A549 (cell line): Measurements from ENCODE around the gene COPS6. TPM values are rescaled to one million over a fixed set of nuclear protein-coding genes. Genes with fewer than 3 reads are reported as not detected.
A peak's percentile ranks its signal among the peaks of the same experiment; 100 is the strongest.

Experiments used
- ATAC-seq, 2 experiments: fragments of 200-7000 bp in 1 of 2; fragments of >200 bp in 1 of 2; cut with Nextera tagmentation in 1 of 2; cut with Tn5 transposase in 1 of 2; 3 replicates each; pipeline versions ENCODE4 v1.8.0 to v1.9.1; 2018 to 2020; ENCODE audit warnings: mild to moderate bottlenecking in 1 of 2, moderate library complexity in 1 of 2
- CTCF ChIA-PET: fragments of 300-600 bp; sonication (Branson Sonifier 250); formaldehyde crosslinking; extraction: SDS; loops from one replicate; lab custom pipeline; 2021; ENCODE audit warnings: antibody characterized with exemption, inconsistent platforms; lab: Yijun Ruan, JAX
- POLR2A ChIA-PET: fragments of 350-600 bp; formaldehyde crosslinking; extraction: SDS; loops from one replicate; lab custom pipeline; 2021; ENCODE audit warnings: antibody characterized with exemption, inconsistent platforms; lab: Yijun Ruan, JAX
- DNase-seq, 2 experiments: peaks; one replicate each; pipeline versions ENCODE4 v3.0.0 to v3.0.0-alpha.2; 2011 to 2016; ENCODE audit warnings: low read depth in 1 of 2, low spot score in 1 of 2
- FAIRE-seq: peaks from 2 replicates; lab custom pipeline; 2011; peaks lifted over from hg19 to GRCh38; lab: Jason Lieb, UNC
- H3K27ac ChIP-seq, 2 experiments: fragments of >200 bp; sonication (Bioruptor Twin); formaldehyde crosslinking; 3 replicates each; pipeline ENCODE4 v1.5.1; 2016 to 2017
- H3K4me1 ChIP-seq: fragments of >200 bp; sonication (Bioruptor Twin); formaldehyde crosslinking; 3 replicates; pipeline ENCODE4 v1.6.1; 2016
- H3K4me2 ChIP-seq: fragments of >200 bp; sonication (Bioruptor Twin); formaldehyde crosslinking; 3 replicates; pipeline ENCODE4 v1.6.1; 2016
- H3K4me3 ChIP-seq: fragments of >200 bp; sonication (Bioruptor Twin); formaldehyde crosslinking; 3 replicates; pipeline ENCODE4 v1.5.1; 2016
- H3K9me3 ChIP-seq: fragments of >200 bp; sonication (Bioruptor Twin); formaldehyde crosslinking; 3 replicates; pipeline ENCODE4 v1.6.1; 2016
- ATOH8 ChIP-seq: fragments of 250-450 bp; sonication (Bioruptor Pico); IDR thresholded peaks from 2 replicates; pipeline ENCODE4 v1.5.0; 2020; ENCODE audit warnings: low read depth, mild to moderate bottlenecking, moderate library complexity
- CBX8 ChIP-seq: fragments of 200-600 bp; sonication (generic); IDR thresholded peaks from 2 replicates; pipeline ENCODE4 v1.6.1; 2016
- CHD2 ChIP-seq: fragments of 150-350 bp; IDR thresholded peaks from 2 replicates; pipeline ENCODE4 v1.6.1; 2014; ENCODE audit warnings: low read length; ENCODE audit not compliant: partially characterized antibody
- CTCF ChIP-seq: fragments of >200 bp; sonication (Bioruptor Twin); formaldehyde crosslinking; IDR thresholded peaks from 3 replicates; pipeline ENCODE4 v1.5.1; 2016
- FOXS1 ChIP-seq: fragments of 250-450 bp; sonication (Bioruptor Pico); IDR thresholded peaks from 2 replicates; pipeline ENCODE4 v1.5.0; 2020; ENCODE audit warnings: mild to moderate bottlenecking, moderate library complexity
- HDAC2 ChIP-seq: fragments of 200-600 bp; sonication (generic); IDR thresholded peaks from 2 replicates; pipeline ENCODE4 v1.6.1; 2016
- HES2 ChIP-seq: fragments of >200 bp; sonication (Bioruptor Twin); formaldehyde crosslinking; IDR thresholded peaks from 2 replicates; pipeline ENCODE4 v1.6.1; 2016
- HOXA7 ChIP-seq: fragments of 250-450 bp; sonication (Bioruptor Pico); IDR thresholded peaks from 2 replicates; pipeline ENCODE4 v1.5.0; 2020; ENCODE audit warnings: mild to moderate bottlenecking, moderate library complexity
- HOXB13 ChIP-seq: fragments of 250-450 bp; sonication (Bioruptor Pico); IDR thresholded peaks from 2 replicates; pipeline ENCODE4 v1.5.0; 2020; ENCODE audit warnings: low read depth, mild to moderate bottlenecking, moderate library complexity
- KDM1A ChIP-seq: fragments of 200-600 bp; sonication (generic); IDR thresholded peaks from 2 replicates; pipeline ENCODE4 v1.6.1; 2016; ENCODE audit warnings: low read depth, mild to moderate bottlenecking
- KDM5A ChIP-seq: fragments of 200-600 bp; sonication (generic); IDR thresholded peaks from 2 replicates; pipeline ENCODE4 v1.6.1; 2016; ENCODE audit warnings: antibody characterized with exemption, mild to moderate bottlenecking
- MAFK ChIP-seq: fragments of 450-650 bp; IDR thresholded peaks from 2 replicates; pipeline ENCODE4 v1.6.1; 2014; ENCODE audit not compliant: partially characterized antibody
- MYC ChIP-seq: IDR thresholded peaks from 2 replicates; pipeline ENCODE4 v1.6.1; 2012; ENCODE audit warnings: mild to moderate bottlenecking, inconsistent platforms, low read length, improper control_type of control experiment, borderline replicate concordance
- NFE2L2 ChIP-seq: fragments of 150-350 bp; conservative IDR thresholded peaks from 2 replicates; pipeline ENCODE4 v1.6.1; 2014; ENCODE audit warnings: low read length
- RAD21 ChIP-seq, 2 experiments: fragments of >200 bp in 1 of 2; sonication (Bioruptor Twin) in 1 of 2; formaldehyde crosslinking in 1 of 2; IDR thresholded peaks in 1 of 2; conservative IDR thresholded peaks in 1 of 2; 2 replicates in 1 of 2; 3 replicates in 1 of 2; pipeline ENCODE4 v1.6.1; 2012 to 2018; ENCODE audit warnings: inconsistent platforms in 1 of 2
- RARB ChIP-seq: fragments of 250-450 bp; sonication (Bioruptor Pico); IDR thresholded peaks from 2 replicates; pipeline ENCODE4 v1.8.0; 2021; ENCODE audit warnings: mild to moderate bottlenecking, moderate library complexity
- RCOR1 ChIP-seq: fragments of 150-350 bp; IDR thresholded peaks from 2 replicates; pipeline ENCODE4 v1.6.1; 2014; ENCODE audit warnings: antibody characterized with exemption, low read length, low read depth
- RNF2 ChIP-seq: fragments of 200-600 bp; sonication (generic); IDR thresholded peaks from 2 replicates; pipeline ENCODE4 v1.6.1; 2016; ENCODE audit warnings: low read depth, mild to moderate bottlenecking, antibody characterized with exemption, moderate library complexity, borderline replicate concordance
- TP53 ChIP-seq: fragments of 250-450 bp; sonication (Bioruptor Pico); IDR thresholded peaks from 2 replicates; pipeline ENCODE4 v1.5.0; 2021; ENCODE audit warnings: mild to moderate bottlenecking, moderate library complexity
- ZC3H11A ChIP-seq: fragments of 450-650 bp; IDR thresholded peaks from 2 replicates; pipeline ENCODE4 v1.6.1; 2014; ENCODE audit warnings: antibody characterized with exemption, mild to moderate bottlenecking
- ZNF302 ChIP-seq: fragments of 250-450 bp; sonication (Bioruptor Pico); IDR thresholded peaks from 2 replicates; pipeline ENCODE4 v1.9.0; 2021; ENCODE audit warnings: inconsistent platforms, mild to moderate bottlenecking, moderate library complexity
- WGBS: methylation state at CpG from one replicate; pipeline ENCODE4 v1.1.6; 2017; ENCODE audit errors: missing lambda C conversion rate; 5-methylcytosine and 5-hydroxymethylcytosine counted together
- polyA plus RNA-seq, 4 experiments: library from polyadenylated mRNA; depleted of rRNA in 3 of 4; stranded (reverse); fragments of >200 nt; fragmentation: RNase III in 1 of 4; extraction: RNeasy Plus Mini Kit Qiagen cat#74134 plus additional on column Dnase treatment in 1 of 4; gene quantifications; 2 replicates in 3 of 4; 3 replicates in 1 of 4; pipeline ENCODE4 v1.2.3, GENCODE V29; 2011 to 2017

COPS6 gene
- polyA plus RNA-seq, 2 of the 4 experiments (the other 2 are of a cell fraction), result 192 to 219 TPM

GRCh38 chr7:100066953-100067352 is 21.8 kb upstream of the COPS6 start:
- ChIA-PET CTCF (interaction anchor here (0.6 to 1.8 kb wide), 6 partner anchors 9 to 67 kb away, joined by 3 to 9 read pairs (median 4); no protein-coding TSS in a partner anchor), POLR2A (interaction anchor here (1.4 kb wide), 1 partner anchor 17 kb away, joined by 3 read pairs; the partner anchor contains the start of gene ZSCAN21)
- over 99% methylated on average over 7 of the region's 7 CpGs for WGBS
- no peak for DNase-seq
- Histone ChIP-seq H3K4me1 (no peaks in the 10 kb centered on the region), H3K9me3 (peaks cover 87% of the 10 kb centered on the region), H3K27ac (no peak overlapping the region), H3K4me3 (no peak overlapping the region), H3K4me2 (no peak overlapping the region)
- TF ChIP-seq HOXB13 (CRISPR knock-in tag), result no peak
- no peak for TF ChIP-seq CHD2
- TF ChIP-seq ATOH8 (CRISPR knock-in tag), result no peak
- no peak for TF ChIP-seq RARB
- TF ChIP-seq TP53 (CRISPR knock-in tag), result no peak
- TF ChIP-seq HOXA7, result no peak
- TF ChIP-seq RNF2, result no peak
- no peak for TF ChIP-seq RAD21 (conservative IDR thresholded peaks at IDR 0.05 in 1 of 2, IDR thresholded peaks at IDR 0.05 in 1 of 2)
- no peak for TF ChIP-seq HDAC2
- TF ChIP-seq CBX8, result no peak
- no peak for TF ChIP-seq KDM1A
- no peak for TF ChIP-seq CTCF
- TF ChIP-seq HES2, result no peak
- FAIRE-seq, result no peak
- ATAC-seq, result peak in 1 of 2 experiments; percentile 23; a peak in 1 of 6 replicates

- Histone ChIP-seq H3K4me3 (no peak overlapping the region), H3K27ac (no peak overlapping the region), H3K4me1 (no peaks in the 10 kb centered on the region), H3K9me3 (peaks cover 96% of the 10 kb centered on the region), H3K4me2 (no peak overlapping the region)
- no peak for ATAC-seq
- POLR2A ChIA-PET, result no interaction called here
- TF ChIP-seq NFE2L2 (no peak), MYC (no peak), ZC3H11A (no peak), MAFK (no peak), KDM5A (no peak), FOXS1 (CRISPR knock-in tag) (no peak), ZNF302 (CRISPR knock-in tag) (no peak), RCOR1 (no peak), HES2 (no peak)
- FAIRE-seq, result no peak
- CTCF ChIA-PET, result interaction anchor here (0.6 to 1.5 kb wide), 5 partner anchors 17 to 855 kb away, joined by 3 to 9 read pairs (median 4); no protein-coding TSS in a partner anchor
- DNase-seq, result no peak
- WGBS, result 97% methylated on average over 5 of the region's 5 CpGs
Observed at GRCh38 chr7:100069991-100070390, 18.8 kb upstream of the COPS6 start.
